Ovary (tissue), 9 donors: Measurements from ENCODE around the gene POP4. TPM values are rescaled to one million over a fixed set of nuclear protein-coding genes. Genes with fewer than 3 reads are reported as not detected.
"Not testable (repeated sequence)": the region's sequence is repeated elsewhere in the genome, so short reads cannot be mapped to it uniquely, and the experiment has no call there.

Experiments used
- DNase-seq, 5 donors: peaks; one replicate each; pipeline ENCODE4 v3.0.0-alpha.2; 2019 to 2020
- H3K27ac ChIP-seq, 2 donors: fragments of 200-600 bp; one replicate each; pipeline versions ENCODE4 v1.5.1 to v1.8.0; 2019 to 2022
- H3K27me3 ChIP-seq: fragments of 200-600 bp; one replicate; pipeline ENCODE4 v1.8.0; 2022
- H3K36me3 ChIP-seq: fragments of 200-600 bp; sonication (generic); one replicate; pipeline ENCODE4 v1.5.1; 2019
- H3K4me1 ChIP-seq: one replicate; pipeline ENCODE4 v1.8.1; 2013; ENCODE audit warnings: mild to moderate bottlenecking, moderate library complexity; ENCODE audit not compliant: insufficient read depth
- H3K4me3 ChIP-seq: fragments of 200-600 bp; sonication (generic); one replicate; pipeline ENCODE4 v1.5.1; 2017
- H3K9me3 ChIP-seq, 2 donors: fragments of 200-600 bp in 1 of 2; sonication (generic) in 1 of 2; one replicate each; pipeline versions ENCODE4 v1.5.1 to v1.8.1; 2013 to 2019; ENCODE audit warnings: mild to moderate bottlenecking in 1 of 2, moderate library complexity in 1 of 2
- CTCF ChIP-seq, 3 donors: fragments of 450-650 bp in 2 of 3; fragments of 200-600 bp in 1 of 3; IDR thresholded peaks; one replicate each; pipeline versions ENCODE4 v1.5.1 to v1.8.0; 2016 to 2022; ENCODE audit warnings: antibody characterized with exemption in 3 of 3, mild to moderate bottlenecking in 1 of 3
- EP300 ChIP-seq: sonication (generic); formaldehyde crosslinking; IDR thresholded peaks from one replicate; pipeline ENCODE4 v1.6.1; 2017; ENCODE audit warnings: antibody characterized with exemption
- POLR2A ChIP-seq: fragments of 450-650 bp; IDR thresholded peaks from one replicate; pipeline ENCODE4 v1.6.1; 2017; ENCODE audit warnings: antibody characterized with exemption, mild to moderate bottlenecking, moderate library complexity
- WGBS, 3 donors: extraction: QIAGEN DNeasy Blood & Tissue Kit in 1 of 3; methylation state at CpG; one replicate each; pipeline versions ENCODE4 v1.1.5 to v1.1.7; 2013 to 2017; 5-methylcytosine and 5-hydroxymethylcytosine counted together
- intact Hi-C, 4 donors: fragments of 100-400 bp; cut with DNase I; formaldehyde crosslinking; loops; one replicate each; pipeline versions ENCODE4 v1.11.0 to v1.15.1; 2022 to 2023
- polyA plus RNA-seq, 2 donors: library from polyadenylated mRNA; stranded (reverse); fragments of 200-250 nt in 1 of 2; fragments of 350-450 nt in 1 of 2; fragmentation: Illumina TruSeq in 1 of 2; extraction: RNeasy Lipid Tissue Mini Kit (QIAGEN cat#74804) in 1 of 2; gene quantifications; one replicate each; pipeline ENCODE4 v1.2.3, GENCODE V29; 2013 to 2014
- total RNA-seq, 7 donors: library from RNA; depleted of rRNA in 2 of 7; stranded (reverse); fragments of >200 nt in 2 of 7; fragmentation: NEBNext Ultra II Directional in 3 of 7; extraction: Animal tissue kit (Norgen Biotek cat#: 25700) in 3 of 7; gene quantifications; one replicate each; pipeline versions ENCODE4 v1.1.0 to v1.2.4, GENCODE V29; 2016 to 2023
- donor health status: DM: no; HTN: no; CAD: no; lungs with moderate emphysema.
- donor health status: DM: no; HTN: no; CAD: no.
- donor health status: Bipolar disorder and iron deficiency.
- donor health status: DM: yes; HTN: yes; CAD: no.
- donor health status: DM: no; HTN: no; CAD: no.
- donor health status: DM: yes; HTN: yes; CAD: no.

Gene POP4
- total and polyA plus RNA-seq, 9 donors, result 32.9 to 92.9 (median 38.9) TPM

- no peak overlapping the region for H3K4me3 ChIP-seq
- TF ChIP-seq EP300 (no peak), POLR2A (no peak), CTCF (IDR thresholded peaks at IDR 0.05) (no peak)
- DNase-seq, result no peak
- WGBS, 3 donors, result 89 to 91% (median 90%) methylated on average over 7 of the region's 7 CpGs
- H3K36me3 ChIP-seq, result no peaks in the 10 kb centered on the region
- no peaks in the 10 kb centered on the region for H3K27me3 ChIP-seq
- H3K27ac ChIP-seq, result no peak overlapping the region
- intact Hi-C loops, result no loop called here
- H3K9me3 ChIP-seq, result no peaks in the 10 kb centered on the region
- no peaks in the 10 kb centered on the region for H3K4me1 ChIP-seq
Measured at GRCh38 chr19:29626386-29626785, 20.3 kb downstream of the POP4 start.

GRCh38 chr19:29626832-29627231 lies 20.7 kb downstream of the POP4 start:
- H3K36me3 ChIP-seq, intact Hi-C loops, H3K9me3 ChIP-seq, H3K27me3 ChIP-seq, H3K4me1 ChIP-seq, DNase-seq, H3K27ac ChIP-seq, H3K4me3 ChIP-seq: not testable (repeated sequence)
- 89 to 96% (median 91%) methylated on average over 9 of the region's 9 CpGs for whole genome bisulfite sequencing, 3 donors

GRCh38 chr19:29628661-29629385 lies 22.7 kb downstream of the POP4 start:
- H3K9me3 ChIP-seq, result no peaks in the 10 kb centered on the region
- no peaks in the 10 kb centered on the region for H3K4me1 ChIP-seq
- H3K36me3 ChIP-seq, result no peaks in the 10 kb centered on the region
- TF ChIP-seq CTCF (IDR thresholded peaks at IDR 0.05) (no peak), EP300 (no peak), POLR2A (no peak)
- intact Hi-C loops, result no loop called here
- H3K27ac ChIP-seq, result no peak overlapping the region
- DNase-seq, result peak in 1 of 5 donors; percentile 11
- WGBS, 3 donors, result 86 to 92% (median 88%) methylated on average over 16 of the region's 16 CpGs
- H3K4me3 ChIP-seq, result no peak overlapping the region
- H3K27me3 ChIP-seq, result no peaks in the 10 kb centered on the region

GRCh38 chr19:29629836-29630534 lies 23.9 kb downstream of the POP4 start:
- no peak for TF ChIP-seq CTCF (IDR thresholded peaks at IDR 0.05)
- no peak for TF ChIP-seq POLR2A
- no peak for TF ChIP-seq EP300
- Histone ChIP-seq H3K9me3 (no peaks in the 10 kb centered on the region), H3K4me3 (no peak overlapping the region), H3K36me3 (no peaks in the 10 kb centered on the region), H3K27ac (no peak overlapping the region), H3K4me1 (no peaks in the 10 kb centered on the region), H3K27me3 (no peaks in the 10 kb centered on the region)
- WGBS, 3 donors, result 85 to 90% (median 87%) methylated on average over 5 of the region's 5 CpGs
- peak in 1 of 5 donors; percentile 13 for DNase-seq
- intact Hi-C loops, result no loop called here

- H3K36me3 ChIP-seq, result no peaks in the 10 kb centered on the region
- TF ChIP-seq EP300 (no peak), CTCF (IDR thresholded peaks at IDR 0.05) (no peak), POLR2A (no peak)
- H3K4me3 ChIP-seq, result no peak overlapping the region
- H3K9me3 ChIP-seq, result no peaks in the 10 kb centered on the region
- DNase-seq, result no peak
- no peak overlapping the region for H3K27ac ChIP-seq
- no peaks in the 10 kb centered on the region for H3K4me1 ChIP-seq
- H3K27me3 ChIP-seq, result no peaks in the 10 kb centered on the region
- 40 to 52% (median 49%) methylated on average over 2 of the region's 2 CpGs for WGBS, 3 donors
- intact Hi-C loops, result no loop called here
Measured at GRCh38 chr19:29630655-29631054, 24.6 kb downstream of the POP4 start.
